Endothelial cell (in vitro differentiated cells): Measurements from ENCODE around the gene TSPEAR. TPM values are rescaled to one million over a fixed set of nuclear protein-coding genes. Genes with fewer than 3 reads are reported as not detected.
"Not testable (repeated sequence)": the region's sequence is repeated elsewhere in the genome, so short reads cannot be mapped to it uniquely, and the experiment has no call there.

Source experiments
- DNase-seq: peaks from one replicate; pipeline ENCODE4 v3.0.0; 2021; ENCODE audit warnings: low spot score
- H3K27ac Mint-ChIP-seq: one replicate; pipeline ENCODE4 v1.8.0; 2021; ENCODE audit warnings: mixed read lengths, inconsistent platforms; ENCODE audit not compliant: unreplicated experiment
- H3K27me3 Mint-ChIP-seq: one replicate; pipeline ENCODE4 v1.8.0; 2021; ENCODE audit warnings: mild to moderate bottlenecking, moderate library complexity, mixed read lengths, inconsistent platforms; ENCODE audit not compliant: unreplicated experiment
- H3K36me3 Mint-ChIP-seq: one replicate; pipeline ENCODE4 v1.8.0; 2021; ENCODE audit warnings: mild to moderate bottlenecking, low read depth, mixed read lengths, inconsistent platforms; ENCODE audit not compliant: unreplicated experiment
- H3K4me1 Mint-ChIP-seq: one replicate; pipeline ENCODE4 v1.8.0; 2021; ENCODE audit warnings: mild to moderate bottlenecking, mixed read lengths, inconsistent platforms; ENCODE audit not compliant: unreplicated experiment
- H3K4me3 Mint-ChIP-seq: one replicate; pipeline ENCODE4 v1.8.0; 2021; ENCODE audit warnings: mild to moderate bottlenecking, mixed read lengths, inconsistent platforms; ENCODE audit not compliant: unreplicated experiment
- H3K9me3 Mint-ChIP-seq: one replicate; pipeline ENCODE4 v1.8.0; 2021; ENCODE audit warnings: mixed read lengths, inconsistent platforms; ENCODE audit not compliant: unreplicated experiment
- CTCF ChIP-seq: fragments of 200-600 bp; sonication (generic); IDR thresholded peaks from one replicate; pipeline ENCODE4 v1.5.0; 2021; ENCODE audit warnings: antibody characterized with exemption; ENCODE audit not compliant: unreplicated experiment
- total RNA-seq: library from RNA; stranded (reverse); fragmentation: NEBNext Ultra II Directional; extraction: Animal tissue kit (Norgen Biotek cat#: 25700); gene quantifications from one replicate; pipeline ENCODE4 v1.2.1, GENCODE V29; 2021; ENCODE audit not compliant: unreplicated experiment

TSPEAR gene
- total RNA-seq, 1 donor from 2014 or later: not detected

- H3K27me3 Mint-ChIP-seq: peaks cover 9% of the 10 kb centered on the region
- no peak for DNase-seq
- peaks cover 3% of the 10 kb centered on the region for H3K4me1 Mint-ChIP-seq
- H3K9me3 Mint-ChIP-seq: no peaks in the 10 kb centered on the region
- TF ChIP-seq CTCF: no peak
- no peak overlapping the region for H3K27ac Mint-ChIP-seq
- H3K36me3 Mint-ChIP-seq: no peaks in the 10 kb centered on the region
- H3K4me3 Mint-ChIP-seq: no peak overlapping the region
These were observed 109.5 kb downstream of the TSPEAR start for GRCh38 chr21:44601596-44602462.

GRCh38 chr21:44601091-44601490, 110.3 kb downstream of the TSPEAR start:
- H3K27me3 Mint-ChIP-seq, H3K9me3 Mint-ChIP-seq, DNase-seq, H3K4me3 Mint-ChIP-seq, H3K36me3 Mint-ChIP-seq, H3K27ac Mint-ChIP-seq, H3K4me1 Mint-ChIP-seq: not testable (repeated sequence)

GRCh38 chr21:44600118-44600978, 111.0 kb downstream of the TSPEAR start, which contains the start of gene KRTAP10-7:
Gene KRTAP10-7 (plus strand): TSS chr21:44600597. CDS start chr21:44600622, 25 bp downstream.
- not testable (repeated sequence) for H3K4me1 Mint-ChIP-seq, H3K27me3 Mint-ChIP-seq, H3K36me3 Mint-ChIP-seq, H3K9me3 Mint-ChIP-seq, H3K4me3 Mint-ChIP-seq, DNase-seq
- peak within 1 kb of the TSS; percentile 57 for H3K27ac Mint-ChIP-seq

- H3K36me3 Mint-ChIP-seq: no peaks in the 10 kb centered on the region
- peaks cover 3% of the 10 kb centered on the region for H3K4me1 Mint-ChIP-seq
- H3K27ac Mint-ChIP-seq: peak overlapping the region; percentile 57
- peaks cover 7% of the 10 kb centered on the region for H3K27me3 Mint-ChIP-seq
- no peak overlapping the region for H3K4me3 Mint-ChIP-seq
- H3K9me3 Mint-ChIP-seq: no peaks in the 10 kb centered on the region
- TF ChIP-seq CTCF: no peak
- no peak for DNase-seq
These were observed 111.9 kb downstream of the TSPEAR start for GRCh38 chr21:44599264-44600029.

- Mint-ChIP-seq H3K27ac (peak overlapping the region; percentile 27), H3K27me3 (peaks cover 11% of the 10 kb centered on the region), H3K36me3 (no peaks in the 10 kb centered on the region), H3K9me3 (no peaks in the 10 kb centered on the region), H3K4me1 (peaks cover 5% of the 10 kb centered on the region), H3K4me3 (no peak overlapping the region)
- no peak for TF ChIP-seq CTCF
- DNase-seq: no peak
These were observed 113.3 kb downstream of the TSPEAR start for GRCh38 chr21:44598061-44598460.
